ENCODE results near the gene PPM1H.
"Not testable (repeated sequence)": the region's sequence is repeated elsewhere in the genome, so short reads cannot be mapped to it uniquely, and the experiment has no call there.

The PPM1H gene

DNA sequence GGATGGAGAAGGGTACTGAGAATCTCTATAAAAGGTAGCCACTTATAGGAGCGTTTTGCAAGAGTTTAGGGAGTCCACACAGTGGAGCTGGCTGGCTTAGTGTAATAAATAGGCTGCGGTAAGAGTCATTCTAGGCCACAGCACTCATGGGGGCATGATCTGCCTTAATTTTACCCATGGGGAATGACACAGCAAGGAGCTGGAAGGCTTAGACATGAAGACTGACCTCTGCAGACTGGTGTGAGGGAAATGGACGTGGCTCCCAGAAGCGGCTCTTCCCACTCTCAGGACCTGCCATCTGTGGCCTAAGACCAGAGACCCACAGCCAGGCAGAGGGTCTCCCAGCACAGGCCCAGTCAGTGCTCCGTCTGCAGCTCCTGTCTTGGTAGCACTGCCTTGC, 173.3 kb downstream of the PPM1H start:
- DNase-seq, result no peak

DNA sequence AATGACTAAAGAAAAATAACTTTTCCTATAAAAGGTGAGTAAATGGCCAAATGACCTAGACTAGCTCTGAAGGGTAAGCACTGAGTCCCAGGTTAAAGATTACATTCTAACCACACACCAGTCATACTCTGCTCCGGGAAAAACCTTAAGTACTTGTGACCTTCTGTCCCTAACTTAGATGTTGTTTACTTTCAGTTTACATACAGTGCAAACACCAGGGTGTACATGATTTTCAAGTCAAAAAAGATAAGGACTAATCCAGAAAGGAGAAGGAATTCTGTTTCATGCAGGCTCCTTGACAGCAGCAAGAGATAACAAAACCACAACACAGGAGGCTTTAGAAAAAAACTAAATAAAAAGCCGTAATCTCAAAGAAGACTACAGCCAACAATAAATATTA, 174.2 kb downstream of the PPM1H start:
- DNase-seq, result no peak

DNA sequence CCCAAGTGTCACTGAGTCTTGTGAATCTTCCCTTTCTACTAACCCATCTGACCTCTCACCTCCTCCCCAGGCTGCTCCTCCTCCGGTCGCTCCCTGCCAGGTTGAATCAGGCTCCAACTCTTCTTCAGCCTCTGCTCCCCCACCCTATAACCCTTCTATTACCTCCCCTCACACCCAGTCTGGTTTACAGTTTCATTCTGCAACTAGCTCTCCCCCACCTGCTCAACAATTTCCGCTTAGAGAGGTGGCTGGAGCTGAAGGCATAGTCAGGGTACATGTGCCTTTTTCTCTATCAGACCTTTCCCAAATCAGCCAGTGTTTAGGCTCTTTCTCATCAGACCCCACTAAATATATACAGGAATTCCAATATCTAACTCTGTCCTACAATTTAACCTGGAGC, 174.6 kb downstream of the PPM1H start:
- DNase-seq, result not testable (repeated sequence)

DNA sequence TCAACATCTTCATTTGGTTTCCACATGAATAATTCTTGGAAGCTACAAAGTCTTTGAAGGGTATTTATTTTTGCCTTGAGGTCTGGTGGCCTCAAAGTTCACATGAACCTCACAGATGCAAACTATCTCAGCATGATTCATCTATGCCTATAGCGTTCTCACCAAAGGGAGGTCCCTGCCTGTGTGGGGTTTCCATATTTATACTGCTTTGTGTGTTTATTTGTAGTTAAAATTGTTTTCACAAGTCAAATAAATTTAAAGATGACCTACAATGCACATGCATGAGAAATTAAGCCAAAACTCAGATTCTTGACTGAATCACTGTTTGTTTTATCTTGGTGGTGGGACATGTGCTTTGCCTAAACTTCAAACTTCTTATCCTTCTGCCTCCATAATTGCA, 176.7 kb downstream of the PPM1H start:
- DNase-seq, result no peak

DNA sequence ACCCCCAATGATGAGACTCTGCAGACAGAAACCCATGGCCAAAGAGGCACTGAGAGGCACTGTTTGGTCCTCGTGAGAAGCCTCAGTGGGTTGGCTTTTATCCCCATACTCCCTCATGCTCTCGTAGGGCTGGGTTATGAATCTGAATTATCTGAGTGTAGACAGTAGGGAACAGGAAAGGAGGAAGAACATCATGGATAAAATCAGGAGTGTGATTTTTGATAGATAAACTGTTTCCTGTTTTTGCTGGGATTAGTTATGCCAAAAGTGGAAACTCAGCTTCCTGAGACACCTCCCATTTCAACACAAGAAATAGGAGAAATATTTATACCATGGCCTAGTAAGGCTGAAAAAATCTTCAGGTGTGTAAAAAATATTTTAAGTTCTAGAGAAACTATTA, 177.9 kb downstream of the PPM1H start:
- DNase-seq, result no peak

DNA sequence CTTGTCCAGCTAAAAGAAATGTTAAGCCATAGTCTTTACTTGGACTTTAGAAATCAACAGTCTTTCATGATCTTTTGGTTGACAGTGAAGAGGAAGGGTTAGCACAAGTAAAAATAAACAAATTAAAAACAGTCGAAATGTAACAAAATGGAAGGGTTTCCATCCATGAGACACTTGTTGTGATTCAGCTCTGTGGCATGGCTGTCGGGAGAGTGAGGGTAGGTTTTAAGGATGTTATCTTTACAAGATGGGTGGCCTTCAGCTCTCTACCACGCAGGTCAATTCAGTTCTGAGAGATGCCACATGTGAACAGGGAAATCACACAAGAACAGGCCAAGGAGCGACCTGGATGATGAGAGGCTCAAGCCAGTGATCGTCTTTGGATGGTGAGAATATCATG, 180.2 kb downstream of the PPM1H start:
- no peak for DNase-seq

DNA sequence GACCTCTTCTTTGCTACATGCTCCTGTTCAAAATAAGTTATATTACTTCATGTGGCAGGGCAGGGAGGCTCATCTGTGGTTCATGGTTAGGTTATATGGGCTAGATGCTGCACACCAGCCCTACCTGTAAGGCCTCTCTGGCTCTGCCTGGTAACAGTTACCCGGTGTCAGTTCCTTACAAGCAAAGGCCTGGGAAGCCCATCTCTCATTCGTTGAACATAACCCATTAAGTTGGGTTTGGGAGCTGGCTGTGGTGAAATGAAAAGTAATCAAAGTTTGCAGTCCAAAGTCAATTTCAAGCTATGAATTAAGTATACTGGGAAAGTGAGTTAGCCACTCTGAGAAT, 183.2 kb downstream of the PPM1H start:
- DNase-seq, result no peak

DNA sequence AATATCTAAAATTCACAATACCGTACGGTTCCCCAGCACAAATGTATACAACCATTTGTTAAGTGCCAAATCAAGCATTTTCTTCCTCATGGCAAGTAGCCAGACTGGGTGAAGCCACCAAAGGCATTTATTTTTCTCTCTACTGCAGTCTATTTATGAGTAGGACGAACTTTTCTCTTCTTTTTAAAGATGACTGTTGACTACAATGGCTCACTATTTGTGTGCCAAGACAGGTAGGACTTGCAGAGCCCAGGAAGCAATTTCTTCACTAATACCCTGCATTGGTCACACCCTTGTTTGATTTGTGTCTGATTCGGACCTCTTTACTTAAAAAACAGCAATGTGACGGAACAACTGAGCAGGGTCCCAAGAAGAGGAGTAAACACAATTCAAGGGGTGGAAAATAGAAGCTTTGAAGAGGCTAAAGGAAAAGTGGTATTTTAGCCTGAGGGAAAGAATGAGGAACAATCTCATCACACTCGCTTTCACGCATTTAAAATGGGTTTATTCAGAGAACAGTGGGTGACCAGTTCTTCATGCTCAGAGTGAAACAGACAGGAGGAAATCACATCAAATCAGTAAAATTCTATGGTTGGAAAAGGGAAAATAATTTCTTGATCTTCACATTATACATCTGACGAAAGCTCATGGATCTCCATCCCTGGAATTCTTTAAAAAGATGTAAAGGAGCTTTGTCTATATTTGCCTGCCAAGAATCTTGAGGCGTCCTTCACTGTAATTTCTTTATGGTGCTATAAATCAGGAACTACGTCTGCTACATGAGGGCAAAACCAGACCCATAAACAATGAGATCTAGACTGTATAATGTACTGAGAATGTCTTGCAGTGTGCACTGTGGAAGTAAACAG, 183.8 kb downstream of the PPM1H start:
- no peak for DNase-seq

DNA sequence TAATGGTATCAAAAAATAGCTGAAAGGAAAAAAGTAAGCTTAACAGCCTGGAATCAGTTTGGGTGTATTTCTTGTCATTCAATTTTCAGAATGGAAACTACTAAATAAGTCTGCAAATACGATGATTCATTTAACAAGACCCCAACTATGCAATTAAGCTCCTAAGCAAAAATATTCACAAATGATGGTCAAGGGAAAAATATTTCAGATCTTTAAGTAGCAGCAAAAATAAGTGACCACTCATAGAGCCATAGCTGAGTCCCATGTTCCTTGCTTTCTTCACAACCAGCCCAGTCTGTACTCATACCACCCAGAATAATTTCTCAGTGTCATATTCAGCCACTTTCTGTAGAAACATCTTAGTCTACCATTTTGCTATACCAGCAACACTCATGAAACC, 185.4 kb downstream of the PPM1H start:
- DNase-seq, result no peak

DNA sequence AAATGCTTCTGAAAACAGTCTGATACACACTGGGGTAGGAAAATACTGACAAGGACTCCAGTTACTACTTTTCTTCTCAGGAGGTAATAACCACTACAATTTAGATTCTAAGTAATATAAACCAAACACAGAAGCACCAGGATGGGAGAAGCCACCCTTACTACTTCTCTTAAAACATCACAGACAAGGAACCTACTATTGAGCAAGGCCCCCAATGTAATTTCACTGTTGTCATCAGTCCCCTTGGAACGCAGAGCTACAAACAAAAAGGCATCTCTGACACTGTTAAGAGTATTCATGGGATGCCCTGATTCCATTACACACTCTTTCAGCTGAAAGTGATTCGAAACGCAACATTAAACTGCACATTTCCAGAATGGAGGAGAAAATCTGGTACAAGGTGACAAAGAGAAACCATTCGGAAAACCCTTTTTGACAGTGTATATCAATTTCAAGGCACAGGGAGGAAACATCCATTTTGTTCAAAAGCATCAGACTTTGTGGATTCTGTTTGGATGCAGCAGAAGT, 185.9 kb downstream of the PPM1H start:
- DNase-seq, result no peak

DNA sequence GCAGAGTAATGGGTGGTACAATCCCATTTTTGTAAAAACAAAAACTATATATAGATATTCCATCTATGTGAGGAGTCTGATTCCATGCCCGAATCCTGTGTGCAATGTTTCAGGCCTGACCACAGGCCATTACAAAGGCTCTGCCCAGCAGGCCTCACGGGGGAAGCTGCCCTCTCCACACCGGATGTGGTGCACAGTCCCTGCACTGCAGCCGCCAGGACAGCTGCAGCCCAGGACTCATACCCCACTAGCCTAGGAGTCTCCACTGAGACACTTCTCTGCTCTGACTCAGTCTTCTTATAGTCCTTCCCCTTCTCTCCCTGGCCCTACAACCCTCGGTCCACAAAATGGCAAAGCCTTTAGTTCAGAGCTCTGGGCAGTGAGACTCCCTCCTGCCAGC, 190.4 kb downstream of the PPM1H start:
- DNase-seq, result no peak

DNA sequence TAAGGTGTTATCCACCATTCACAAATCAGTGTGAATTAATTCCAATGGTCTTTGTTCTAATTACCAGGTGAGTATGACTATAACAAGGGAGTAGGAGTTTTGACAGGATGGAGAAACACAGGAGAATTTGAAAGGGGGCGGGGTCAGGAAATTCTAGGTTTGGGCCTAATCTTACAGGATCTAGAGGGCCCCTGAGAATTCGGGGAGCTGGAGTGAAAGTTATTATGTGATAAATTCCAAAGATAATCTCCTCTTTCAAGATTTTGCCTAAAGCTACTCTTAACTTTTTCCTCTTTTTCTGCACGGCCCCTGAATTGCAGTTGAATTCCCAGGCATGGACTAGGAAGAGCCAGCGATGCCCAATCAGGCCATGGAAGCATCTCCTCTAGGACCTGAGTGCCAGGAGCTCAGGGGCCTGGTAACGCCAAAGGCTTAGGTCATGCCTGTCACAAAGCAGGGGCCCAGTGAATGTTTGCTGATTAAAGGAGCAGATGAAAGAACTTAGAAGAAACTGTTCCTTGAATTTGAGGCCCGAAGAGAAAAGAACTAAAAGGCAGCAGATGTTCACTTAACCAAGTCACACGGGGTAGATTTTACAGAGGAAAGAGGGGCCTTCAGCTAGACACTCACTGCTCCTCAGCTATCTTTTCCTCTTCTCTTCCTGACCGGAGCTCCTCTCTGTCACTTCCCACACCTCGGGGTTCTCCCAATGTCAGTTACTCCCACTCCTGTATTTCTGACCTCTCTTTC, 195.5 kb downstream of the PPM1H start:
- DNase-seq, result no peak

DNA sequence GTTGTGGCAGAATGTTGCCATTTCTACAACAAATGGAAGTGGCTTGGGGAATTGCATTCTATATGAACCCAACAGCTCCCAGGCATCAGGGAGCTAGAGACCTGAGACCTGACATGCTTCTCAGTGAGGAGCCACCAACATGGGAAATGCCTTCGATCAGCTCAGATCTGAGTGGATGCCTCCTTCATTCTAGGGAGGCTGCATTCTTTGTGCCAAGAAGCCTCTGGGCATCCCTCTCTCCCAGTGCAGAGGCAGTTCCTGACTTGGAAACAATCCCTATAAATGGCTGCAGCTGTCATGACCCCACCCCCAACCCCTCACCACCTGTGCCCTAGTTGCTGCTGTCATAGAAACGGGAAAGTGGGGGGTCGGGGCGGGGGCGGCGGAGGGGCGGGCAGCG, 196.3 kb downstream of the PPM1H start:
- no peak for DNase-seq

DNA sequence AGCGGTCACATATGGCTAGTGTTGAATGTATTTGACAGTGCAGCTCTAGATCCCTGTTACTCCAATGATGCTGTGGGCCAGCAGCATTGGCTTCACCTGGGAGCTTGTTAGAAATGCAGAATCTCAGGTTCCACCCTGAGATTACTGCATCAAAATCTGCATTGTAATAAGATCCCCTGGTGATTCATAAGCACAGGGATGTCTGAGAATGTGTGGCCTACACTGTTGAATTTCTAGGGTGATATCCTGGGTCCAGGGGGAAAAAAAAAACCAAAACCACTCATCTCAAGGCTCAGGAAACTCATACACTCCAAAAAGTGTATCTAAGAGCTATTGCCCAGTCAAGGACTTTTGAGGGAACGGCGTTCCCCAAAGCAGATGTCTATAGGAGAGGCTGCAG, 196.8 kb downstream of the PPM1H start:
- DNase-seq, result no peak

DNA sequence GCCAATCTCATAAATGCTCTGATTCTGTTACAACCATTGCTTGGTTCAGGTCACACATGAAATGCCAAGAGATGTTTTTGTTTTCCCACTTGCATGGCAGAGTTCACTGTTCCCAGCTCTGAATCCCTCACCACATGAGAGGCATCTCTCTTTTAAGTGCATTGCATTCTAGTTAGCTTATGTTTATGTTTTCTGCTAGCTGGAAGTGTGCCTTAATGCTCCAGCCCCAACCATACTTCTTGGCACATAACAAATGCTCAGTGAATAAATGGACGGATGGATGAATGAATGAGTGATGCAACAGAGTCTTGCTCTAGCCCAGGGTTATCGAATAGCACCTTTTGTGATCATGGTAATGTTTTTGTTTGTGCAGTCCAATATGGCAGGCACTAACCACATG, 197.3 kb downstream of the PPM1H start:
- no peak for DNase-seq

DNA sequence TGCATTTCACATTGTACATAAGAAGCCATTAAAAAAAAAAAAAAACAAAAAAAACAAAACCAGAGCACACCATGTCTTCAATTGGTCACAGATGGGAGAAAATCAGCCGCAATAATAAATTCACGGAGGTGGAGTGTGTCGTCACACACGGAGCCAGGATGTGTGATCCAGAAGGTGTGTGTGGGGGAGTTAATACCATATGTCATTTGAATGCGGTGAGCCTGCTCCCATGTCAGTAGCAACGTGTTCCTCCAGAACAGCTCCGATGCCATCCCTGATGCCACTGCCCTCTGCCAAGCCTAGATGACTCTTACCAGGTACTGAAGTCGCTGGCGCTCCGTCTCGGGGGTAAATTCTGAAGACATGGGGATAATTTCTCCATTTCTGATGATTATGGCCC, 197.8 kb downstream of the PPM1H start:
- DNase-seq, result no peak

DNA sequence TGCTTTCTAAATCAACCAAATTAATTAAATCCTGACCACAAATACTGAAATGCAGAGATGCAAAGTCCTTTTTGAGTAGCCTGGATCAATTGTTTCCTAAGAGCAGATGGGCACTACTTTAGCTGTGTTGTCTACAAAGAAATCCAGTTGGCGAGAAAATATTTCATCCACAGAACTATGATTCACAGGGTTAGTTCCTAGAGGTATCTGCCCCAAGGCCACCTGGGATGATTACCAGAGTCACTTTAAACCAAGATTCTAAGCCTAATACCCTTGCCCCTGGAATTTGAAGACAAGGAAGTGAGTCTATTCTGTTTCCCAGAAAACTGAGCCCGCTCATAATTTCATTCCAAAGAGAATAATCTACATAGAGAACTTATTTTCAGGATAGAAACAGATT, 198.4 kb downstream of the PPM1H start:
- no peak for DNase-seq

DNA sequence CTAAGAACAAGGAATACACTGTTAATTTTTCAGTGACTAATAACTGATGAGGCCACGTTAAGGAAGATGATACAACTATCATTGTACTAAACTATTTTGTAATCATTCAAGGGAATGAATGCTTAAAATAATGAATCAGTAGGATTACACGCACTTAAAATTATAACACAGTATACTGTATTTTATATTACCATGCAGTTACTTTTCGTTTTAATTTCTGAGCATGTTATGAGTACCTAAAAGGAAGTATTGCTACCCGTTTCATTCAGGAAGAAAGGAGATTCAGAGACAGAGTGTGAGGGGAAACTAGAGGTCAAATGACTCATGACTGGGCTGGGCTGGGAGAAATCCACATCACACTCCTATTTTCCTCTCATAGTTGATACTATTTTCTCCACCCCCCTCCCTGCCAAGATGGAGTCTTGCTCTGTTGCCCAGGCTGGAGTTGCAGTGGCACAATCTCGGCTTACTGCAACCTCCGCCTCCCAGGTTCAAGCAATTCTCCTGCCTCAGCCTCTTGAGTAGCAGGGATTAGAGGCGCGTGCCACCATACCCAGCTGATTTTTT, 202.0 kb downstream of the PPM1H start:
- no peak for DNase-seq

DNA sequence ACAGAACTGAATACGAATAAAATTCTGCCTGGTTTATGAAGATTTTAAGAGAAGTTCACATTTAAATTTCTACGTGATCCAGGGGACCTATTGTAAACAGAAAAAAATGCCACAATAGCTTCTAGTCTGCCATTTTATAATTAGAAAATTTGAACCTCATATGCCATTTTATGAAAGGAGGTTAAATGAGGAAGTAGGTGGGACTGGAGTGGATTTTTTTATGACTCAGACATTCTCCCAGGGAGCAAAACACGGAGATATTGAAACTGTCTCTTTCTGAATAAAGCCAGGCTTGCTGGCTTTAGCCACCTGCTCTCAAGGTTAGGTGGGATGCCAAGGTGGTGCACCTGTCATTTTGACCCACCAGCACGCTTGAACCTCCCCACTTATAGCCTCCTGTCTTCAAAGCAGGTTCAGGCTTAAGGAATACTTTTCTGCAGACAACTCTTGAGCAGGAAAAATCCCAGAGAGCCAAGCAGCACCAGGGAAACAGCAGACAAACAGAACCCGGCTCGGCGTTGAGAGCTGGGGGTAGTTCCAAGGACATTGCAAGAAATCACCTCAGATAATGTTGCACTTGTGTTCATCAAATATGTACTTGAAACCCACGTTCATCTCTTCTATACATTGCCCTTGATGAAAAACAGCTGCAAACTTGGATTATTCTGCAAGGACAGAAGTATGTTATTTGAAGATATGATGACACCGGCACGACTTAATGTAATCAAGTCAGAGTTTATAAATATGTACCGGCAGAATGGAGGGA, 203.7 kb downstream of the PPM1H start:
- no peak for DNase-seq

DNA sequence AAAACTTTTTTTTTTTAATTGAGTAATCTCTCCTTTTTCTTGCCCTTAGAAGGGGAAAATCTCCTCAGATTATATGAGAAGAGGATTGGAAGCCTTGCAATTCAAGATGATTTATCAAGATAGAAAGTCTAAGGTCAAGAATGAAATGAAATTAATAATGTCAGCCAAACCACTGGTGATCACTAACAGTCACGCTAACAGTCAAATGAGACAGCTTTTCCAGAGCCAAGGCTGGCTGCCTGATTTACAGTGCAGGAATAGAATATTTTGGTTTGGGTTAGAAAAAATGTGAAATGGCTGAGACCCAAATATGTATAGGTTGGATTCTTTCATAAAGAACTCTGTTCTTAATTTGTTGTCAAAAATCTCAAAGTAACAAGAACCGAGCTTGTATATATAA, 204.3 kb downstream of the PPM1H start:
- DNase-seq, result no peak

DNA sequence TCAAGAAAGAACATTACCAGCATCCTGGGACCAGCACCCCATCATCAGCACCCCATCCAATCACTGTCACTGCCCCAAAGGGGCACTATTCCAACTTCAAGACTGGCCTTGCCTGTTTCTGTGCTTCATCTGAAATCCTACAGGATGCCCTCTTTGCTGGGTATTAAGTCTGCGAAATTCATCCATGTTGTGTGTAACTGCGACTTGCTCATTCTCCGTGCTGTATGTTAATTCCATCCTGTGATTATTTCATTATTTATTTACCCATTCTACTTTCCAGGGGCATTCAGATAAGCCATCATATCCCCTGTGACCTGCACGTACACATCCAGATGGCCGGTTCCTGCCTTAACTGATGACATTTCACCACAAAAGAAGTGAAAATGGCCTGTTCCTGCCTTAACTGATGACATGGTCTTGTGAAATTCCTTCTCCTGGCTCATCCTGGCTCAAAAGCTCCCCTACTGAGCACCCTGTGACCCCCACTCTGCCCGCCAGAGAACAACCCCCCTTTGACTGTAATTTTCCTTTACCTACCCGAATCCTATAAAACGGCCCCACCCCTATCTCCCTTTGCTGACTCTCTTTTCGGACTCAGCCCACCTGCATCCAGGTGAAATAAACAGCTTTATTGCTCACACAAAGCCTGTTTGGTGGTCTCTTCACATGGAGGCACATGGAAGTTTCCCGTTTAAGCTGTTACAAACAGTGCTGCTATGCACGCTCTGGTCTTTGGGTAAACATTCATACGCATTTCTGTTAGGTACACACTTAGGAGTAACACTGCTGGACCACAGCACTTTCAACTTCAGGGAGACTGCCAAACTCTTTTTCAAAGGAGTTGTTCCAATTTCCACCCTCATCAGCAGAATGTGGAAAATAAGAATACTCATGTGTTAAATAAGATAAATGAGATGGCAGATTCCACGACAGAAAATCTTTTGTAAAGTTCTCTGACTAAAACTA, 205.1 kb downstream of the PPM1H start:
- not testable (repeated sequence) for DNase-seq

DNA sequence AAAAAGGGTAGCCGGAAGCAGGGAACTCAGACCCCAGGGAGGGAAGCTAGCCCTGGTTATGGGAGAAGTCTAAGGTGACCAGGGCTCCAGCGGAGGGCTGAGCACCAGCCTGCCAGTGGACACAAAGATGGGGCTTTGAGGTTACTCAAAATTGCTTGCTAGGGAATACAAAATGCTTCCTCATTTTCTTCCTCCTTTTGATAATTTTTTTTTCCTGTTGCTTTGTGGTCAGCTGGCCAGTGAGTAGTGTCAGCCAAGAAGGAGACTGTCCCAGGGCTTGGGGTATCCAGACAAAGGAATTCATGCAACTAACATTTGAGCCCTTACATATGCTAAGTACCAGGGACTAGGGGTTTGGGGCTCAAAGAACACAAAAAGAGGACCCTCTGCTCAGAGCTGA, 206.2 kb downstream of the PPM1H start:
- DNase-seq, result no peak
